HG02623 (cell line): ENCODE measurements around the gene TCF25.

Experiments
- ATAC-seq: cut with Tn5 transposase; IDR thresholded peaks from one replicate; pipeline ENCODE4 v1.9.1; 2021; ENCODE audit warnings: moderate library complexity; ENCODE audit not compliant: unreplicated experiment

Gene TCF25

DNA sequence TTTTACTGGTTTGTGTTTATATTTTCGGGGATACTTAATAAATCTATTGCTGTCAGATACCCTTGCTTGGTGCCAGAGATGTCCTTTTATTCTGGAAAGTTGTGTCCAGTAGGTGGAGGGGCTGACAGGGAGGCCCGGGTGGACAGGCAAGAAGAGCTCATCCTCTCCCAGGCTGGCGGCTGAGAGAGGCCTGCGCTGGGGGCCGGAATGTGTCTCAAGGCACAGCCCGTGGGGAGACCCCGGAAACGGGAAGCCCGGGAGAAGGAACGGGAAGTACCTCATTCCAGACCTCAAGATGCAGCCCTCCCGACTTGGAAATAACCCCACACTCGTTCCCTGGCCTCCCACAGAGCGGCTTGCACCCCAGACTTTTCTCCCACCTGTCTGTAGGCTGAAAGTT lies 62.6 kb downstream of the TCF25 start:
- ATAC-seq = no peak

- ATAC-seq = no peak
Measured at GRCh38 chr16:89936508-89936907, 63.1 kb downstream of the TCF25 start.

- no peak for ATAC-seq
Measured at GRCh38 chr16:89936981-89937380, 63.6 kb downstream of the TCF25 start.

DNA sequence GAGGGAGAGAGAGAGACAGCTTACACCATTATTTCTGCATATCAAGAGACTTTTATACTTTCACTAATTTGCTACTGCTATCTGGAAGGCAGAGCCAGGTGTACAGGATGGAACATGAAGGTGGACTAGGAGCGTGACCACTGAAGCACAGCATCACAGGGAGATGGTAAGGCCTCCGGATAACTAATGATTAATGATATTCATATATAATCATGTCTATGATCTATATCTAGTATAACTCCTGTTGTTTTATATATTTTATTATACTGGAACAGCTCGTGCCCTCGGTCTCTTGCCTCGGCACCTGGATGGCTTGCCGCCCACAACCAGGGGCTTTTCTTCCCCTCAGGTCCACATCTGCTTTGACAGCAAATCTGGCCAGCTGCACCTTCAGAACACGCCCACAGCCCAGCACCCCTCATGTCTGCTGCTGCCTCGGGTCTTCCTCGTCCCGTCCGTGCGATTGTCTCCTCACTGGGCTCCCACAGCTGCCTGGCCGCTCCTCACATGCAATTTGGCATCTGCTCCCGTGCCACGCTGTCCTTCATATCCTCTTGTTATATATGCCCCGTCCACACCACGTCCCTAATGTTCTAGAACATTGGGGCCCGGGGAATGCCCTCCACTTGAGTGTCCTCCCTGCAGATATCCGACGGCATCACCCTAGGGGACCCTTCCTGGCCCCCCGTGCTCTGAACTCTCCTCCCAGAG lies 64.9 kb downstream of the TCF25 start:
- ATAC-seq = no peak

GRCh38 chr16:89944773-89945172 lies 71.4 kb downstream of the TCF25 start:
- no peak for ATAC-seq

DNA sequence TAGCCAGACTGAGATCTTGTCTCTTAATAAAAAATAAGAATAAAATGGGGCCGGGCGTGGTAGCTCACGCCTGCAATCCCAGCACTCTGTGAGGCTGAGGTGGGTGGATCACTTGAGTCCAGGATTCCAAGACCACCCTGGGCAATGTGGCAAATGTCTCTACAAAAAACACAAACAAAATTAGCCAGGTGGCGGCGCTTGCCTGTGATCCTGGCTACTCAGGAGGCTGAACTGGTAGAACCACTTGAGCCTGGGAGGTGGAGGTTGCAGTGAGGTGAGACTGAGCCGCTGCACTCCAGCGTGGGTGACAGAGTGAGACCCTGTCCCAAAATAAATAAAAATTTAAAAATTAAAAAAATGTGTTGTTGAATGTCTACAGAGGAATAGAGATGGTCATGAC lies 72.3 kb downstream of the TCF25 start:
- ATAC-seq = no peak

DNA sequence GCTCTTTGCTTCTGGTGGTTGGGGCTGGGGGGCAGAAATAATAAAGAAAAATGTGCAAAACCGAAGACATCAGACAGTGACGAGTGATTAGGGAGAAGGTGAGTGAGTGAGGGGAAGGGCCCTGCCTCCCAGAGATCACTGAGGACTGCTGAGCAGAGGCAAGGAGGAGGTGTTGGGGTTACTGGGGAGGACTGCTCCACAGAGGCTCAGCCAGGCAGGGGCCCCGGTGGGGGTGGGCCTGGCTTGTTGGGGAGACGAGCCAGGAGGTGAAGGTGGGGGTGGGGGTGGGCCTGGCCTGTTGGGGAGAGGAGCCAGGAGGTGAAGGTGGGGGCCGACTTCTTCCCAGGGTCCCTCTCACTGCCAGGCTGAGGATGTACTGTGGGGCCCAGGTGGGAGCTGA lies 73.1 kb downstream of the TCF25 start:
- ATAC-seq = no peak

DNA sequence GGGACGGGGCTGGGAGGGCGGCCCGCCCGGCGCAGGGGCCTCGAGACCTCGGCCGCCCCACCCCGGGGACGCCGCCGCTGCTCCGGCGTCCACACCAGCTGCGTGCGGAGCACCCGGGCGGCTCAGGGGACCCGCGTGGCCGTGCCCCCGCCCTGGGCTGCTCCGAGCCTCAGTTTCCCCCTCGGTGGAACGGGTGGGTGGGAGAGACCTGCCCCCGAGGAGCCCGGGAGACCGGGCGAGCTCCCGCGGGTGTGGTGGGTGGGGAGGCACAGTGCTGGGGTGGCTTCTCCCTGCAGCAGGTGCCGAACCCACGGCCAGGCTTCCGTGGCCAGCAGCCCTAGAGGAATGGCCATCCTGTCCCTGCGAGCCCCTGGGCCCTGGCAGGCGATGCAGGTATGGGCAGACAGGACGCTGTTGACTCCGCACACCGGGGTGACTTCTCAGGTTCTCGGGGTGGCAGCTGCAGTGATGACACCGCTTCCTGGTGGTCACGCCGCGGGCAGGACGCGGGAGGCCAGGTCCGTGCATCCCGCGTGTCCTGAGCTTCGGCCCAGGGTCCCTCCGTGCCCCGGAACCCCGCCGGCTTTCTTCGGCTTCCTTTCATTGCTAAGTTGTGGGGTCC lies 75.8 kb downstream of the TCF25 start:
- no peak for ATAC-seq

GRCh38 chr16:89949756-89950155 lies 76.4 kb downstream of the TCF25 start:
- ATAC-seq = no peak

- no peak for ATAC-seq
Measured at GRCh38 chr16:89951509-89951908, 78.1 kb downstream of the TCF25 start.

DNA sequence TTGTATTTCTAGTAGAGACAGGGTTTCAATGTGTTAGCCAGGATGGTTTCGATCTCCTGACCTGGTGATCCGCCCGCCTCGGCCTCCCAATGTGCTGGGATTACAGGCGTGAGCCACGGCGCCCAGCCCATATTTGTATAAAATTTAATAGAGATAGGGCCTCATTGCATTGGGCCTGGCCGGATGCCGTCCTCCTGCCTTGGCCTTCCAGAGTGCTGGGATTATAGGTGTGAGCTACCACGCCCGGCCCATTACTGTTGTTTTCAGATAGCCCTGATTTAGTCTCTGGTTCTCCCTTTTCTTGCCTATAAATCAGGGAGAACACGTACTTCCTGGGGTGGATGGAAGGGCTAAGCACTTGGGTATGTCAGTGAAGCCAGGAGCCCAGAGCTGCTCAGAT lies 78.7 kb downstream of the TCF25 start:
- no peak for ATAC-seq

GRCh38 chr16:89952551-89952950 lies 79.2 kb downstream of the TCF25 start:
- no peak for ATAC-seq

- ATAC-seq = peak; percentile 67
Measured at GRCh38 chr16:89953671-89954406, 80.4 kb downstream of the TCF25 start.

- ATAC-seq = no peak
Measured at GRCh38 chr16:89954462-89954861, 81.1 kb downstream of the TCF25 start.

DNA sequence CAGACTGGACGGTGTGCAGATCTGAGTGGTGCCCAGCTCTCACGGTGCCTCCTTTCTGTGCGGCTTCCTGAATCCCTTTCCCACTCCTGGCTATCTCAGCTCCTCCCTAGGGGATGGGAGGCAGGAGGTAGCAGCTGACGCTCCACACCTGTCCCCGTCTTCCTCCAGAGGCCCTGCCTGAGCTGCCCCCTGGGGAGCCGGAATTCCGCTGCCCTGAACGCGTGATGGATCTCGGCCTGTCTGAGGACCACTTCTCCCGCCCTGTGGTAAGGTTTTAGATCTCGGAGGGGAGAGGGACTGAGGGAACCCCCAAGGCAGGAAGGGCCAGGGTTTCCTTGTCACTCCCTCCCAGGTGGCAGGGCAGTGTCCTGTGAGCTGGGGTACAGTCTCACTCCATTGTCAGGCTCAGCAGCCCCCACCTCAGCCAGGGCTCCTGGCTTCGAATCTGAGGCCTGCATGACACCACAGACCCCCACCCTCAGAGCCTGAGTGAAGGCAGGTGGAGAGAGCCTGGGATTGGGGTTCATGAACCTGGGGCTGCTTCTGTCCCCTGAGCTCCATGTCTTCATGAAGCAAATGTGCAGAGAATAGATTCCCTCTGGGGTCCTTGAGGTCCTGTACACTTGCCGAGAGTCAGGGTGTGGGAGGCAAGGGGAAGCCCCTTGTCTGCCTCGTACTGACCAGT lies 81.8 kb downstream of the TCF25 start:
- no peak for ATAC-seq

- ATAC-seq = no peak
Measured at GRCh38 chr16:89956505-89957215, 83.3 kb downstream of the TCF25 start.

- no peak for ATAC-seq
Measured at GRCh38 chr16:89957216-89957785, 83.9 kb downstream of the TCF25 start.

- ATAC-seq = no peak
Measured at GRCh38 chr16:89958068-89958467, 84.7 kb downstream of the TCF25 start.

DNA sequence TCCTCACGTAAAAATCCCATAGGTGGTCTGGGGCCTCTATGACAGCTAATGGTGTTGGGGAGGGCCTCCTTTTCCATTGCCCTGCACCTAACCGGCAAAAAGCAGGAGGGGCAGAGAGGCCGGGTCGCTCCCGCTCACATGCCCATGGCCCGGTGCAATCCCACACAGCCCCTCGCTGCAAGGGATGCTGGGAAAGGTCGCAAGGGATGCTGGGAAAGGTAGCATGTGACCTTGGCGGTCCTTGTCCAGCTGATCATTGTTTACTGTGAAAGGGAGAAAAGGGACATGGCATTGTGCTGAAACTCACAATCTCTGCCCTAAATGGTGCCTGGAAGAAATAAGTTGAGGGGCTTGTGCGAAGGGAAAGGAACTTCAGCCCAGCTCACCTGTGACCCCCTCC lies 85.2 kb downstream of the TCF25 start:
- ATAC-seq = no peak

GRCh38 chr16:89960966-89961365 lies 87.6 kb downstream of the TCF25 start:
- ATAC-seq = no peak
